CD14-positive monocyte (primary cell): ENCODE measurements around the gene UBQLN1. TPM values are rescaled to one million over a fixed set of nuclear protein-coding genes. Genes with fewer than 3 reads are reported as not detected.

ENCODE experiments used
- DNase-seq, 3 donors: peaks; one replicate each; pipeline ENCODE4 v3.0.0-alpha.2; 2011 to 2022
- H2AFZ ChIP-seq: 2 replicates; pipeline ENCODE4 v1.6.0; 2012; ENCODE audit warnings: mild to moderate bottlenecking, low read depth, low read length, inconsistent platforms; ENCODE audit not compliant: insufficient read depth, poor library complexity, severe bottlenecking
- H3K27ac ChIP-seq, 2 donors: 1 replicate in 1 of 2; 2 replicates in 1 of 2; pipeline ENCODE4 v1.5.1; 2012 to 2013; ENCODE audit warnings: low read length in 2 of 2, control low read depth in 1 of 2, inconsistent platforms in 1 of 2, low read depth in 1 of 2, mild to moderate bottlenecking in 1 of 2
- H3K27me3 ChIP-seq, 2 donors: one replicate each; pipeline versions ENCODE4 v1.6.0 to v1.6.1; 2011 to 2013; ENCODE audit warnings: low read length in 2 of 2; ENCODE audit not compliant: control insufficient read depth in 2 of 2, insufficient read depth in 2 of 2
- H3K36me3 ChIP-seq, 2 donors: replicated peaks in 1 of 2; 1 replicate in 1 of 2; 2 replicates in 1 of 2; pipeline versions ENCODE4 v1.5.1 to v1.6.1; 2012 to 2013; ENCODE audit warnings: low read length in 2 of 2, control low read depth in 1 of 2, inconsistent platforms in 1 of 2, mild to moderate bottlenecking in 1 of 2; ENCODE audit not compliant: insufficient read depth in 2 of 2, control insufficient read depth in 1 of 2
- H3K4me1 ChIP-seq, 2 donors: 1 replicate in 1 of 2; 2 replicates in 1 of 2; pipeline versions ENCODE4 v1.5.1 to v1.6.1; 2012 to 2013; ENCODE audit warnings: low read length in 2 of 2, control low read depth in 1 of 2, inconsistent platforms in 1 of 2, mild to moderate bottlenecking in 1 of 2, moderate library complexity in 1 of 2; ENCODE audit not compliant: insufficient read depth in 2 of 2, control insufficient read depth in 1 of 2
- H3K4me2 ChIP-seq: replicated peaks from 2 replicates; pipeline ENCODE3; 2012; ENCODE audit warnings: low read length, moderate library complexity, mild to moderate bottlenecking; ENCODE audit not compliant: poor library complexity, severe bottlenecking; ENCODE audit errors: extremely low read depth
- H3K4me3 ChIP-seq, 3 experiments: fragments of 200-600 bp in 1 of 3; sonication (generic) in 1 of 3; replicated peaks in 1 of 3; 1 replicate in 2 of 3; 2 replicates in 1 of 3; pipeline ENCODE4 v1.5.1; 2011 to 2013; ENCODE audit warnings: low read length in 3 of 3, mild to moderate bottlenecking in 3 of 3, control low read depth in 2 of 3, low read depth in 2 of 3, inconsistent platforms in 1 of 3, moderate library complexity in 1 of 3
- H3K79me2 ChIP-seq: 2 replicates; pipeline ENCODE4 v1.6.0; 2012; ENCODE audit warnings: mild to moderate bottlenecking, control low read depth, inconsistent platforms, low read length, moderate library complexity; ENCODE audit not compliant: insufficient read depth
- H3K9ac ChIP-seq: 2 replicates; pipeline ENCODE4 v1.6.0; 2017; ENCODE audit warnings: low read length, mild to moderate bottlenecking; ENCODE audit not compliant: insufficient read depth, poor library complexity, severe bottlenecking
- H3K9me3 ChIP-seq, 2 donors: replicated peaks in 1 of 2; 1 replicate in 1 of 2; 2 replicates in 1 of 2; pipeline versions ENCODE4 v1.5.1 to v1.6.1; 2012 to 2013; ENCODE audit warnings: low read length in 2 of 2, control low read depth in 1 of 2; ENCODE audit not compliant: control insufficient read depth in 1 of 2, insufficient read depth in 1 of 2
- H4K20me1 ChIP-seq: 2 replicates; pipeline ENCODE4 v1.6.0; 2012; ENCODE audit warnings: mild to moderate bottlenecking, low read length, control low read depth, moderate library complexity; ENCODE audit not compliant: insufficient read depth
- H3K27ac Mint-ChIP-seq, 7 donors: one replicate each; pipeline ENCODE4 v1.8.0; 2020; ENCODE audit warnings: mild to moderate bottlenecking in 7 of 7, mixed read lengths in 7 of 7, moderate library complexity in 6 of 7, inconsistent platforms in 2 of 7
- H3K27me3 Mint-ChIP-seq, 3 donors: one replicate each; pipeline ENCODE4 v1.8.0; 2021 to 2022; ENCODE audit warnings: low read depth in 3 of 3, mild to moderate bottlenecking in 3 of 3, mixed read lengths in 3 of 3, moderate library complexity in 3 of 3, inconsistent platforms in 1 of 3
- H3K36me3 Mint-ChIP-seq, 2 donors: one replicate each; pipeline ENCODE4 v1.8.0; 2020; ENCODE audit warnings: mixed read lengths in 2 of 2, inconsistent platforms in 1 of 2, mild to moderate bottlenecking in 1 of 2
- H3K4me1 Mint-ChIP-seq: one replicate; pipeline ENCODE4 v1.8.0; 2020; ENCODE audit warnings: mild to moderate bottlenecking, mixed read lengths
- H3K4me3 Mint-ChIP-seq, 2 donors: one replicate each; pipeline ENCODE4 v1.8.0; 2020; ENCODE audit warnings: mild to moderate bottlenecking in 2 of 2, mixed read lengths in 2 of 2, moderate library complexity in 1 of 2
- H3K9me3 Mint-ChIP-seq, 7 donors: one replicate each; pipeline ENCODE4 v1.8.0; 2020 to 2022; ENCODE audit warnings: mixed read lengths in 7 of 7, mild to moderate bottlenecking in 6 of 7, moderate library complexity in 6 of 7, inconsistent platforms in 2 of 7
- WGBS: methylation state at CpG from one replicate; pipeline ENCODE4 v1.1.5; 2013; ENCODE audit warnings: missing lambda C conversion rate; ENCODE audit not compliant: insufficient coverage; 5-methylcytosine and 5-hydroxymethylcytosine counted together
- intact Hi-C, 2 donors: fragments of 100-400 bp; cut with micrococcal nuclease; formaldehyde crosslinking; loops; one replicate each; pipeline versions ENCODE4 v1.15.0 to v1.15.1; 2023
- polyA minus RNA-seq: library from RNA; depleted of rRNA, polyadenylated mRNA; stranded (reverse); fragments of >200 nt; gene quantifications from 2 replicates; pipeline ENCODE4 v1.2.3, GENCODE V29; 2012
- polyA plus RNA-seq, 3 donors: library from polyadenylated mRNA; depleted of rRNA in 1 of 3; unstranded in 2 of 3; stranded (reverse) in 1 of 3; fragments of 300-500 nt in 2 of 3; fragments of >200 nt in 1 of 3; fragmentation: Illumina TruSeq in 2 of 3; gene quantifications; 1 replicate in 2 of 3; 2 replicates in 1 of 3; pipeline ENCODE4 v1.2.3, GENCODE V29; 2012 to 2021
- total RNA-seq, 12 experiments: library from RNA in 1 of 12; stranded (reverse) in 1 of 12; fragments of 120-200 nt in 1 of 12; gene quantifications; one replicate each; pipeline ENCODE4 v1.2.4 and lab custom pipeline; 2013 to 2026; ENCODE audit warnings: mixed read lengths in 6 of 12, inconsistent platforms in 1 of 12
- TF ChIP-seq, protein P1 (sequence below): fragments of 200-600 bp; IDR thresholded peaks from one replicate; pipeline ENCODE4 v1.8.0; 2022; ENCODE audit warnings: antibody characterized with exemption, mild to moderate bottlenecking

The UBQLN1 gene
- total RNA-seq (2013): 75.3 TPM
- polyA plus RNA-seq (10 to 100 TPM; 45.9 to 52.9 (median 46.9) TPM), polyA minus RNA-seq (57.1 and 80.7 TPM in 2 replicates), total RNA-seq (lab: John Stamatoyannopoulos, UW) (123 to 290 (median 173) reads per million in 11 experiments)

DNA sequence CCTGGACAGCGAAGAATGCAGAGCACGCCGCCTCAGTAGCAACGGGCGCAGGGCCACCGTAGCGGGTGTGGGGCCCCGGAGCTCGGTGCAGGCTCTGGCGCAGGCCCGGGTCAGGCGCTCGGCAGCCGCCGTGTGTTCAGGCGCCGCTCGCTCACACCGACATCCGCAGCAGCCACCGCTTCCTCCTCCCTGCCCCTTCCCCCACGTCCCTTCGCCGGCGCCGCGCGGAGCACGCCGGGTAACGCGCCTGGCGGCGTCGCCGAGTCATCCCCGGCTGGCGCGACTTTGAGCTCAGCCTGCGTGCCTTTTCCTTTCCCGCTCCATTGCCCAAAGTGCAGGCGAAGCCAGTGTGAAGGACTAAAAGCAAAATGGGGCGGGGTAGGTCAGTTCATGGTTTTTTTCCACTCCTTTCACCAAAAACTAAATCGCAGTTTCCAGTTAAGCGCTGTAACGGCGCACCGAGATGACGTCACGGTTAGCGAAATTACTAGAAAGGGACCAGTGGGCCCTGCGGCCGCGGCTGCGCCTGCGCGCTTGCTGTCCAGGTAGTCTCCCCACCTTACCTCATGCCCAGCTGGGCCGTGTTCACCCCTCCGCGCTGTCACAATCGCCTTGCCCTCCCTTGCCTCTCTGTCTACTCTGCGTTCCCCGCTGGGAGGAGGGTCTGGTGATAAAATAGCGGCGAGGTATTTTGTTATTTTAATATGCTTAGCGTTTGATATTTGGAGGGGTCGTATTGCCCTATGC, at the start of gene UBQLN1:
UBQLN1 (minus strand) TSS at position 191 of the 747 bp plus-strand sequence. CDS start 279 bp downstream, outside the sequence.
- H3K36me3 ChIP-seq: no peaks in the 10 kb centered on the region
- peak within 1 kb of the TSS; percentile 98 for H3K9ac ChIP-seq
- H3K27ac Mint-ChIP-seq: peak within 1 kb of the TSS; percentile 100
- peaks cover 15 to 26% of the 10 kb centered on the region in 2 donors for H3K4me1 ChIP-seq
- DNase-seq: peak; percentile 90 to 92 (median 92)
- H3K4me3 Mint-ChIP-seq: peak within 1 kb of the TSS; percentile 96 to 98
- TF ChIP-seq, protein P1, sequence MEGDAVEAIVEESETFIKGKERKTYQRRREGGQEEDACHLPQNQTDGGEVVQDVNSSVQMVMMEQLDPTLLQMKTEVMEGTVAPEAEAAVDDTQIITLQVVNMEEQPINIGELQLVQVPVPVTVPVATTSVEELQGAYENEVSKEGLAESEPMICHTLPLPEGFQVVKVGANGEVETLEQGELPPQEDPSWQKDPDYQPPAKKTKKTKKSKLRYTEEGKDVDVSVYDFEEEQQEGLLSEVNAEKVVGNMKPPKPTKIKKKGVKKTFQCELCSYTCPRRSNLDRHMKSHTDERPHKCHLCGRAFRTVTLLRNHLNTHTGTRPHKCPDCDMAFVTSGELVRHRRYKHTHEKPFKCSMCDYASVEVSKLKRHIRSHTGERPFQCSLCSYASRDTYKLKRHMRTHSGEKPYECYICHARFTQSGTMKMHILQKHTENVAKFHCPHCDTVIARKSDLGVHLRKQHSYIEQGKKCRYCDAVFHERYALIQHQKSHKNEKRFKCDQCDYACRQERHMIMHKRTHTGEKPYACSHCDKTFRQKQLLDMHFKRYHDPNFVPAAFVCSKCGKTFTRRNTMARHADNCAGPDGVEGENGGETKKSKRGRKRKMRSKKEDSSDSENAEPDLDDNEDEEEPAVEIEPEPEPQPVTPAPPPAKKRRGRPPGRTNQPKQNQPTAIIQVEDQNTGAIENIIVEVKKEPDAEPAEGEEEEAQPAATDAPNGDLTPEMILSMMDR: no peak
- H3K4me2 ChIP-seq: peak within 1 kb of the TSS; percentile 87
- H3K27me3 Mint-ChIP-seq: peaks cover 0 to 1% (median 0%) of the 10 kb centered on the region in 3 donors
- peaks cover 0 to 6% (median 2%) of the 10 kb centered on the region in 7 donors for H3K9me3 Mint-ChIP-seq
- peaks cover 46% of the 10 kb centered on the region for H3K79me2 ChIP-seq
- H4K20me1 ChIP-seq: peaks cover 36% of the 10 kb centered on the region
- H3K27me3 ChIP-seq: no peaks in the 10 kb centered on the region
- H3K27ac ChIP-seq: peak within 1 kb of the TSS; percentile 99 to 100
- peaks cover 0 to 12% of the 10 kb centered on the region in 2 donors for H3K36me3 Mint-ChIP-seq
- H3K9me3 ChIP-seq: no peaks in the 10 kb centered on the region
- intact Hi-C loops: loop anchor here (5.0 to 10.0 kb wide), 3 partner anchors 217 to 277 kb away; partner anchors contain the start of genes HNRNPK (in 1 of the 2), KIF27 (in 1 of the 2) and RMI1 (in 1 of the 2)
- peak within 1 kb of the TSS; percentile 49 to 96 (median 90) for H3K4me3 ChIP-seq
- H2AFZ ChIP-seq: peak within 1 kb of the TSS; percentile 84
- WGBS: 0% methylated on average over 47 of the region's 67 CpGs
- peaks cover 30% of the 10 kb centered on the region for H3K4me1 Mint-ChIP-seq

DNA sequence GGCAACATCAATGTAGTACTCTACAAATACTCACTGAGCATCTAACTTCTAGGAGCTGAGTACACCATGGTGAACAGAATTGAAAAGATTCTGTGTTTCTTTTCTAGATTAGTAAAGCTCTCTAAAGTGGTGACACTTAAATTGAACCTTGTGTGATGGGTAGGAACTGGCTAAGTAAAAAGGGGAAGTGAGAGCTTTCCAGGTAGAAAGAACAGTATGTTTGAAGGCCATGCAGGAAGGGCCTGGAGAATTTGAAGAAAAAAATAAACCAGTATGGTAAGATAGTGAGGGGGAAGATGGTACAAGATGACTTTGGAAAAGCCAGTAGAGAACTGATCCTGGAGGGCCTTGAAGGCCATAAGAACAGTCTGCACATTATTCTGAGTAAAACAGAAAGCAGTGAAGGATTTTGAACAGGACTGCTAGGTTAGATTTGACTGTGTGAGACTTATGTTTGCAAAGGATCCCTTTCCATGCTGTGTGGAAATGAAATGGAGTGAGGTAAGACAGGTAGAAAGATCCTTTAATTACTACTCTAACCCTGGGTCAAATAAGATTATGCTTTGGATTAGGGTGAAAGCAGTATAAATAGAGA, 46.7 kb upstream of the UBQLN1 start:
- no peak overlapping the region for H3K4me3 Mint-ChIP-seq
- Histone ChIP-seq H3K27me3 (no peaks in the 10 kb centered on the region), H3K9me3 (no peaks in the 10 kb centered on the region), H3K4me3 (no peak overlapping the region), H3K36me3 (no peaks in the 10 kb centered on the region), H3K27ac (no peak overlapping the region), H4K20me1 (no peaks in the 10 kb centered on the region), H3K79me2 (no peaks in the 10 kb centered on the region), H3K4me1 (no peaks in the 10 kb centered on the region), H3K4me2 (no peak overlapping the region), H2AFZ (no peak overlapping the region), H3K9ac (no peak overlapping the region)
- TF ChIP-seq, protein P1: no peak
- peaks cover 0 to 1% (median 0%) of the 10 kb centered on the region in 7 donors for H3K9me3 Mint-ChIP-seq
- no peaks in the 10 kb centered on the region for H3K4me1 Mint-ChIP-seq
- H3K36me3 Mint-ChIP-seq: no peaks in the 10 kb centered on the region
- no peaks in the 10 kb centered on the region for H3K27me3 Mint-ChIP-seq
- H3K27ac Mint-ChIP-seq: no peak overlapping the region
- intact Hi-C loops: no loop called here
- DNase-seq: no peak
